NK-92 (cell line): ENCODE results near the gene BPIFB6.

ENCODE experiments used
- DNase-seq: peaks from one replicate; lab custom pipeline; 2025; ENCODE audit not compliant: unreplicated experiment; lab: John Stamatoyannopoulos, UW

The BPIFB6 gene

GRCh38 chr20:33015700-33016580 lies 15.5 kb upstream of the BPIFB6 start:
- DNase-seq, result no peak

- no peak for DNase-seq
Measured at GRCh38 chr20:33016581-33017109, 14.8 kb upstream of the BPIFB6 start.

DNA sequence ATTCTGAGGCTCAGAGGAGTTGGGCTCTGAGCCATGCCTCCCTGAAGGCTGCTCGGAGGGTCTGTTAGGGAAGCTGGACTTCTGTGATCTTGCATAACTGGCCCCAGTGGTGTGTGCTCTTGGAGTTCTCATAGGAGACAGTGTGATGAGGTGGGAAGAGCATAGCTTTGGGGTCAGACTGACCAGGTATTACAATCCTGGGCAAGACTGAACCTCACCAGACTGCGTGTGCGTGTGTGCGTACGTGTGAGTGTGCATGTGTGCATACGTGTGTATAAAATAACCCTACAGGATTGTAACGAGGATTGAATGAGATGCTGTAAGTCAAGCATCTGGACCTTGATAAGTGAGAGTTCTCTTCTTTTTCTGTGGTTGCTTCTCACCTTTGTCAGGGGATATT lies 13.9 kb upstream of the BPIFB6 start:
- no peak for DNase-seq

GRCh38 chr20:33018169-33018931 lies 13.1 kb upstream of the BPIFB6 start:
- no peak for DNase-seq

DNA sequence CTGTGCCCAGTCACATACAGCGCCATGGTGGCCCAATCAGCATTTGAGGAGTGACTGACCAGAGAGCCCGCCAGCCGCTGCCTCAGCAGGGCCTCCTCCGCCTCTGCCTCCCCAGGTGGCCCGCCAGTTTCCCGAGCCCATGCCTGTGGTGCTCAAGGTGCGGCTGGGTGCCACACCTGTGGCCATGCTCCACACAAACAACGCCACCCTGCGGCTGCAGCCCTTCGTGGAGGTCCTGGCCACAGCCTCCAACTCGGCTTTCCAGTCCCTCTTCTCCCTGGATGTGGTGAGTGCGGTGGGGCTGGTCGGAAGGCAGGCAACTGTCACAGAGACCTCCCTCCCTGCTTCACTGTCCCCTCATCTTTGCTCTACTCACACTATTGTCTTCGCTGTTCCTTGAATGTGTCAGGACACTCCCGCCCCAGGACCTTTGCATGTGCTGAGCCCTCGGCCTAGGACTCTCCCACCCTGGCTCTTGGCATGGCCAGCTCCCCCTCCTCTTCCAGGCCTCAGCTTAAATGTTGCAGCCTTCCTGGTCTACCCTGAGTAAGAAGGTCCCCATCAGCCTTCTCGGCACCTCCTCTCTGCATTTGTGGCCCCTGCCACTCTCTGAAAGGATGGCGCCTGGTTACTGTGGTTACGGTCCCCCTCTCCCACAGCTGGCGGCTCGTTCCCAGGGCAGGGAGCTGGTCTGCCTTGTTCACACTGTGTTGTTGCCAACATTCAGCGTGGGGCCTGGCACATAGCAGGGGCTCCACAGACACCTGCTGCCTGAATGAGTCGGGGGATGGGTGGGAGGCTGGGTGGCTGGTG lies 11.8 kb upstream of the BPIFB6 start:
- no peak for DNase-seq

DNA sequence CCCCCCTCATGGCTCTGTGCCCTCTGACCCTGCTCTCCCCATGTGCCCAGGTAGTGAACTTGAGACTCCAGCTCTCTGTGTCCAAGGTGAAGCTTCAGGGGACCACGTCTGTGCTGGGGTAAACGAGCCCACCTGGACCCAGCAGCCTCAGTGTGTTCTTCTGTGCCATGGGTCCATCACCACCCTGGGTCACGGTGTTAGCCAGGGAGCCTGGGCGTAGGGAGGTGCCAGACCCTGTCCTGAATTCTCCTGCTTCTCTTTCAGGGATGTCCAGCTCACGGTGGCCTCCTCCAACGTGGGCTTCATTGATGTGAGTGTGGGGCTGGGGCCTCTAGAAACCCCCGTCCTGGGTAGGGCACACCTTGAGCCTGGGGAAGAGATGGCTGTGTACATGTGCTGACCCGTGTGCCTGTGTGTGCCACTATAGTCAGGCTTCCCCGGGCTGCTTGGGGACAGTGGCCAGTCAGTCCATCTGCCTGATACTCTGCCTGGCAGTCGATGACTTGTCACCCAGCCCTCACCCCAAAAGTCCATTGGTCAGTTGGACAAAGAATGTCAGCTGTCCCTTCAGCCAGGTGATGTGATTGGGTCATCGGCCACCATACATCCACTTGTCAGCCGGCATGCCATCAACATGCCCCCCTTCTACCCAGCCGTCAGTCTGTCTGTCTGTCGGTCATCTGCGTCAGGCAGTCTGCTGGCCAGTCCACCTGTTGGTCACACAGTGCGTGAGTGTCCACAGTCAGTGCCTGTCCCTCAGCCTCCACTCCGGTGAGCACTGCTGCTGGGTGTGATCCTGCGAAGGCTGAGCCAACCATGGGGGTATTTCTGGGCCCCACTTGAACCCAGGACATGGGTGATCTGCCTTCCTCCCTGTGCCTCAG lies 10.9 kb upstream of the BPIFB6 start:
- no peak for DNase-seq

DNA sequence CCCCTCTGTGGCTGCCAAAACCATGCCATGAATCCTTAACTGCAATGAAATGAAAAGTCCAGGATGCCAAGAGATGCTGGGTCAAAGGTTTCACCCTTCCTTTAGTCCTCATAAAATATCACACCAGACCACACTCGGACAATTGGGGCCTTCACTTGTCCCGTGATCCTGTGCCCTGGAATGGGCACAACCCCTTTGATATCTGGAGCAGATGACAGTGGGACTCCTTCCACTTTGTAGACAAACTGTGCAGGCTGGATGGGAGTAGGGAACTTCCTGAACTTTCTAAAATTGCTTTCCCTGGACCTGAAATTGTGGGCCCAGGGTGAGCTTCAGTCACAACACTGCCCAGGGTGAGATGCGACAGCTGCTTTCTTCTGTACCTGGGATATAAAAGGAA lies 9.6 kb upstream of the BPIFB6 start:
- no peak for DNase-seq

DNA sequence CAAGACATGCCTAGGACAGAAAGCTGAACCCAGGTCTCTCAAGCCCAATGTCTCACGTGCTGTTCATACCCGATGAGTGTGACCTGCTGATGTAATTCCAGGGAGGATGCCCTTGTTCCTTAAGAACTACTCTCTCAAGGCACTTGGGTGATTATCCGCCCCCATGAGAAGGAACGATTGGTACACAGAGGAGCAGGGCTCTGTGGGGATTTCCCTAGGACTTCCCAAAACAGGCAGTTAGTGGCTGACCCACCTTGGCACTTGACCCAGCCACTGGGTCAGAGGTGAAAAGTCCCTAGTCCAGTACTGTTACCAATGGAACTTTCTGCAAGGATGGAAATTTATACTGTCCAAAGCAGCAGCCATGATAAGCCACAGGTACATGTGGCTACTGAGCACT lies 9.2 kb upstream of the BPIFB6 start:
- no peak for DNase-seq

DNA sequence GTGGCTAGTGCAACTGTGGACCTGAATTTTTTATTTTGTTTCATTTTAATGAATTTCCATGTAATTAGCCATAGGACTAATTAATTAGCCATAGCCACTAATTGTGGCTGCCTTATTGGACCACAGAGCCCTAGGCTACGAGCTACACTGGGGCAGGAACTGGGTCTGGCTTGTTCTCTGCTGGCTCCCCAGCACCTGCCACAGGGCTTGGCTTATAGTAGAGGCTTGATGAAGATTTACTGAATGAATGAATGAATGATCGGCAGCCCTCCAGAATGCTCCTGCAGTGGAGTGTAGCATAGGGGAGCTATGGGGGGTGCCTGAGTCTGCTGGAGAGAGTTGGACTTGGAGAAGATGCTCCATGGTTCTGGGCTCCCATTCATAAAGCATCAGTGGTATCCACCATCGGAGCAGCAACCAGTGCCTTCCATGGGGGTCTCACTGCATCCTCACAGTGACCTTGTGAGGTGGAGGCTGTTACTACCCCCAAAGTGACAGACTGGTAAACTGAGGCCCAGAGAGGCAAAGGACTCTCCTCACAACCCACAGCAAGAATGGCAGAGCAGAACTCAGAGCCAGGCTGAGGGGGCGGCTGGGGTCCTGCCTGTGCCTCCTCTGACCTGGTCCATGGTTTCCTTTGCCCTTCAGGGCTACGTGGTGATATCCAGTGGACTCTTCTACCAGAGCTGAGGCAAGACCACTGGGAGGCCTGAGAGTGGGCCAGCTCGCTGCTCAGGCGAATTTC lies 8.6 kb upstream of the BPIFB6 start:
- DNase-seq, result no peak

DNA sequence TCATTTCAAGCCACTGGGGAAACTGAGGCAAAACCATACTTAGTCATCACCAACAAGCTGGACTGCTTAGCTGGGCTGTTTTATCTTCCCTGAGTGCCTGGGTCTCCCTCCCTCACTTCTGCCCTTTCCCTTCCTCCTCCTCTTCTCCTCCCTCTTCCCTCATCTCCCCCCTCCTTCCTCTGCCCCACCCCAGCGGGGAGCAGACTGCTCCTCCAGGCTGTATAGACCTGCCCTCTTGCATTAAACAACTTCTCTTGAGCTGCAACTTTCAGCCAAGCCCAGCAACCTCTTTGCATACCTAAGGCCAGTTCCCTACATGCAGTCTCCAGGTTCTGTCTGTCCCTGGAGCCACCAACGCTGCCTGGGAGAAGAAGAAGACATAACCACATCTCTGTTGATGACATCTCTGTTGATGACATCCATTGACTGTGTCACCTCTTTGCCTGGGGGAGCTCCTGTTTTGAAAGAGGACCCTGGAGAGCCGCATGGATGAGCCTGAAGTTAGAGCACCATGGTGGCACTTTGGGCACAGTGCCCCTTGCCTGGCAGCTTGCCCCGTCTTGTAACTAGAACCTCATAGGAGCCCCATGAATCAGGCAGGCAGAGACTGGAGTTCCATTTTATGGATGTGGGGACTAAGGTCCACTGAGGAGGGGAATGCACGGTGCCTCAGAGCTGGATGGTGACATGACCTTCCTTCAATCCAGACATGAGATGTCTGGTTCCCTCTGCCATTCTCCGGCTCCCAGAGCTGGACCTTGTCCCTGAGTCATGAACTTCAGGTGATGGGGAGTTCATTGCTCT lies 7.8 kb upstream of the BPIFB6 start:
- no peak for DNase-seq

DNA sequence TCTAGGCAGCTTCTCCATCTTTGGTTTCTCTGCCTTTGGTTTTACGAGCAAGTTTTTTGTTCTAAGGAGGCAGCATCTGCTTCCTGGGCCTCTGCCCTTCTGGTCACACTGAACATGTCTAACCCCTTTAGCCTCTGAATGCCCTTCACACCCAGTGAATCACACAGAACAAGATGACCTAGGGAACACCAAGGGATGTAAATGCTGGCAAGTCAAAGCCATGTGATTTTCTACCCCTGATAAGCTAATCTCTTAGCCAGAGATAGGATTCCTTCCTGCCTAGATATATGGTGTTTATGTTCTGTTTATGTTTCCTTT lies 7.2 kb upstream of the BPIFB6 start:
- no peak for DNase-seq

- no peak for DNase-seq
Measured at GRCh38 chr20:33024609-33025317, 6.7 kb upstream of the BPIFB6 start.

- no peak for DNase-seq
Measured at GRCh38 chr20:33025318-33025876, 6.1 kb upstream of the BPIFB6 start.

DNA sequence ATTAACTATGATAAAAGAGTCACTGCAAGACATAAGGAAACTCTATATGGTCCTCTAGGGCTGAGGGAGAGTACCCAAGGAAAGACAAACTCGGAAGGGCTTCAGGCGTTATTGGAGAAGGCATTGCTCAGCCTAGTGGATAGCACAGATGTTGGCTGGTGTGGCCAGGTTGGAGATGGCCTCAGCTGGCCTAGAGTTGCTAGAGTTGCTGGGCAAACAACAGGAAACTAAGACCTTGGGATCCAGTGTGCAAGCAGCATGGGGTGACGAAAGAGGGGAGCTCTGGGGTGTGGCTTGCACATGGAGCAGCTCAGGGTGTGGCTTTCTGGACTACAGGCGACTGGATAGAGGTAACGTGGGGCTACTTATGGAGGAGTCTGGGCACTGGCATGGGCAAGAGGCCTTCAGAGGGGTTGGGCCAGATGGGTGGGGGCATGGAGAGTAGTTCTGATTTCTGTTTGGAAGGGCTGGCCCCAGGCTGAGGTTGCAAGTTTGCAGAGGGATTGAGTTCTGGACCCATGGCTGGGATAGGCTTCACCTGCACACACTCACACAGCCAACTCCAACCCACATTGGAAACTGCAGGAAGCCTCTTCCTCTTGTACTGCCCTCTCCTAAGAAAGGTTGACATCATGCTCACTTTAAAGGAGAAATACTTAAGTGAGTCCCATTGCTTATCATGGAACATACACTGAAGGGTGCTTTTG lies 5.2 kb upstream of the BPIFB6 start:
- DNase-seq, result no peak

DNA sequence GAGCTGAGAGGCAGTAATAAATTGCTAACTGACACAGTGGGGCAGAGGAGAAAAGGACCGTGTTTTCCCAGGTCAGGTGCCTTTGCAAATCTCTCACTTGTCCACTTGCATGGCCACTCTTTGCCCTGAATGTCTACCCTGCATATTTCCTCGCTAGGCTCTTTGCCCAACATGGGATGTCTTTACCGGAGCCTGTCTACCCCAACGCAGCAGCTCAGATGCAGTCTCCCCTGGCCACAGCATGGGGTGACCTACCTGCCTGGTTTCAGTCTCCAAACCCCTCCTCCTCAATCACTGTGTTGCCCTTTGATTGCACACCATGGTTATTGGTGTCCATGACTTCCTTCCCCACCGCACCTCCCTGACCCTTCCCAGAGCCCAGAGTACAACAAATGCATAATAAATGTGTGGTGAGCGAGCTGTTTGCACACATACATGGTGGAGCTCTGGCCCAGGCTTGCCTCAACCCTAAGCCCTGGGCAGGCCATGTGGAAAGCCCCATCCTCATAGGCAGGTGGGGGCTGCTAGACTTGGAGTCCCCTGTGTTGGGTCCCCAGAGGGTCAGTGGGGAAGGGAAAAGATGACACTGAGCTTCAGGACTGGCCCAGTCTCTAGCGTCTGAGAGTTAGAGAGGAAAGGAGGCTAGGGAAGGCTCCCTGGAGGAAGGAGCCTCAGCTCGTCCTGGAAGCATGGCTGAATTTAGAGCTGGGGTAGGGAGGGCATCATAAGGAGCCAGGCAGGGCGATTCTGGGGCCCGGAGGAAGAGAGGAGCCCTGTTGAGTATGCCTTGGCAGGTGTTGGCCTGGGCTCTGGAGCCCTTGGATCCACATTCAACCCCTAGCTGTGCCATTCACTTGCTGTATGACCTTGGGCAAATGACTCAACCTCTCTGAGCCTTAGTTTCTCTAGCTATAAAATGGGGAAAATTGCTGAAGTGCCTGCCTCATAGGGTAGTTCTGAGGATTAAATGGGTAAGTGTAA lies 4.4 kb upstream of the BPIFB6 start:
- DNase-seq, result no peak
